HEK293 (cell line): ENCODE data around the gene VAV3.
A peak's percentile ranks its signal among the peaks of the same experiment; 100 is the strongest.

Experiments
- CTCF ChIA-PET: fragments of 350-600 bp; formaldehyde crosslinking; extraction: SDS; loops from one replicate; lab custom pipeline; 2021; ENCODE audit warnings: antibody characterized with exemption; lab: Yijun Ruan, JAX
- POLR2A ChIA-PET: fragments of 300-600 bp; formaldehyde crosslinking; extraction: SDS; loops from one replicate; lab custom pipeline; 2020; ENCODE audit warnings: antibody characterized with exemption, inconsistent platforms; lab: Yijun Ruan, JAX
- H3K27ac ChIP-seq: fragments of 200-500 bp; sonication (Bioruptor generic); 2 replicates; pipeline ENCODE4 v1.5.1; 2014; ENCODE audit warnings: low read depth, low read length, control low read depth, inconsistent platforms; ENCODE audit errors: extremely low read depth
- H3K36me3 ChIP-seq, 2 experiments: fragments of 200-500 bp in 1 of 2; sonication (Bioruptor generic) in 1 of 2; 1 replicate in 1 of 2; 2 replicates in 1 of 2; pipeline ENCODE4 v1.5.1; 2014 to 2017; ENCODE audit warnings: inconsistent platforms in 2 of 2, low read length in 2 of 2; ENCODE audit not compliant: control insufficient read depth in 2 of 2, insufficient read depth in 1 of 2
- H3K4me1 ChIP-seq: fragments of 200-500 bp; sonication (Bioruptor generic); 2 replicates; pipeline ENCODE4 v1.5.1; 2014; ENCODE audit warnings: mild to moderate bottlenecking, low read length, inconsistent platforms; ENCODE audit not compliant: control insufficient read depth, insufficient read depth
- H3K4me3 ChIP-seq: 2 replicates; pipeline ENCODE4 v1.5.1; 2011; ENCODE audit warnings: low read depth, mild to moderate bottlenecking, control low read depth, low read length, moderate library complexity
- H3K9me3 ChIP-seq: fragments of 200-500 bp; sonication (Bioruptor generic); 2 replicates; pipeline ENCODE4 v1.5.1; 2014; ENCODE audit warnings: low read depth, low read length, inconsistent platforms; ENCODE audit not compliant: control insufficient read depth, insufficient read depth
- FEZF1 ChIP-seq: fragments of 450-650 bp; formaldehyde crosslinking; IDR thresholded peaks from 2 replicates; pipeline ENCODE4 v1.5.1; 2016; ENCODE audit warnings: missing biosample characterization, missing genetic modification characterization
- ZIC2 ChIP-seq: fragments of 450-650 bp; formaldehyde crosslinking; IDR thresholded peaks from 2 replicates; pipeline ENCODE4 v1.5.1; 2016; ENCODE audit warnings: missing biosample characterization, missing genetic modification characterization
- ZNF266 ChIP-seq: fragments of 450-650 bp; formaldehyde crosslinking; IDR thresholded peaks from 2 replicates; pipeline ENCODE4 v1.5.1; 2016; ENCODE audit warnings: missing biosample characterization, missing genetic modification characterization, low read depth
- ZNF311 ChIP-seq: fragments of 450-650 bp; formaldehyde crosslinking; IDR thresholded peaks from 2 replicates; pipeline ENCODE4 v1.5.1; 2017; ENCODE audit warnings: missing biosample characterization, missing genetic modification characterization, borderline replicate concordance
- ZNF544 ChIP-seq: fragments of 450-650 bp; formaldehyde crosslinking; IDR thresholded peaks from 2 replicates; pipeline ENCODE4 v1.5.0; 2017; ENCODE audit warnings: missing biosample characterization, missing genetic modification characterization
- ZNF585B ChIP-seq: fragments of 450-650 bp; formaldehyde crosslinking; IDR thresholded peaks from 2 replicates; pipeline ENCODE4 v1.5.1; 2016; ENCODE audit warnings: missing biosample characterization, missing genetic modification characterization
- ZNF621 ChIP-seq: fragments of 450-650 bp; formaldehyde crosslinking; IDR thresholded peaks from 2 replicates; pipeline ENCODE4 v1.5.1; 2017; ENCODE audit warnings: missing biosample characterization, missing genetic modification characterization
- TF ChIP-seq, protein P1 (sequence below): IDR thresholded peaks from 2 replicates; pipeline ENCODE4 v1.6.1; 2011; ENCODE audit warnings: mild to moderate bottlenecking, low read depth, low read length, borderline replicate concordance
- TF ChIP-seq, protein P2 (sequence below): fragments of 450-650 bp; formaldehyde crosslinking; IDR thresholded peaks from 2 replicates; pipeline ENCODE4 v1.5.0; 2017; ENCODE audit warnings: missing biosample characterization, missing genetic modification characterization, borderline replicate concordance
- TF ChIP-seq, protein P3 (sequence below): fragments of 450-650 bp; formaldehyde crosslinking; IDR thresholded peaks from 2 replicates; pipeline ENCODE4; 2016; ENCODE audit warnings: missing biosample characterization, missing genetic modification characterization
- TF ChIP-seq, protein P4 (sequence below): fragments of 450-650 bp; formaldehyde crosslinking; optimal IDR thresholded peaks from 2 replicates; pipeline ENCODE3; 2016; ENCODE audit warnings: missing biosample characterization, mild to moderate bottlenecking, missing genetic modification characterization
- TF ChIP-seq, protein P5 (sequence below): fragments of 450-650 bp; formaldehyde crosslinking; IDR thresholded peaks from 2 replicates; pipeline ENCODE4 v1.5.1; 2016; ENCODE audit warnings: missing biosample characterization, missing genetic modification characterization, borderline replicate concordance

Gene VAV3

DNA sequence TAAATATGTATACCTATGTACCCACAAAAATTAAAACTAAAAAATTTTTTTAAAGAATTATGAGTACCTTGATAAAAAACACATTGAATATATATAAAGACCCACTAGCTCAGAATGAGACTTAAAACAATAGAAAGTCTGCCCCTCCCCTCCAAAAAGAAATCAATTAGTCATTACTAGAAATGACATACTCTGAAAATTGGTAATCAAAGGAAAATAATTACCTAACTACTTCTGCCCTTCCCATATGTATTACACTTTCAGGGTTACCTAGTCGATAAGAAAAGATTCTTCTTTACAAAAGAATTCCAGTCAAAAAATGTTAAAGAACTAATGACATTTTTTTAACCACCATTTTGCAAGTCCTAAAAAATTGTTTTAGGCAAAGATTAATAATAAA, 34.7 kb downstream of the VAV3 start:
- no peaks in the 10 kb centered on the region; the same call in 1 of the 2 replicates for H3K4me1 ChIP-seq
- POLR2A ChIA-PET: no interaction called here

DNA sequence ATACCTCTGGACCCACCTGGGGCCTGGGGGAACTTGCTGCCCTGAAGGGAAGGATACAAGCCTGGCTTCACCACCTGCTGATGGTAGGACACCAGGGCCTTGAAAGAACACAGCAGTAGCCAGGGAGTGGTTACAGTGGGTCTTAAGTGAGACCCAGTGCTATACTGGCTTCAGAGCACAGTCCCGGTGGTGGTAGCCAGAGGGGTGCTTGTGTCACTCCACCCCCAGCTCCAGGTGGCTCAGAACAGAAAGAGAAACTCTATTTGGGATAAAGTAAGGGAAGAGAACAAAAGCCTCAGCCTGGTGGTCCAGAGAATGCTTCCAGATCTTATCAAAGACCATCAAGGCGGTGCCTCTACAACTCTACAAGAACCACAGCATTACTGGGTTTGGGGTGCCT, 37.2 kb downstream of the VAV3 start:
- TF ChIP-seq ZIC2 (tag by site-specific recombination): peak; percentile 75
- TF ChIP-seq, protein P1, sequence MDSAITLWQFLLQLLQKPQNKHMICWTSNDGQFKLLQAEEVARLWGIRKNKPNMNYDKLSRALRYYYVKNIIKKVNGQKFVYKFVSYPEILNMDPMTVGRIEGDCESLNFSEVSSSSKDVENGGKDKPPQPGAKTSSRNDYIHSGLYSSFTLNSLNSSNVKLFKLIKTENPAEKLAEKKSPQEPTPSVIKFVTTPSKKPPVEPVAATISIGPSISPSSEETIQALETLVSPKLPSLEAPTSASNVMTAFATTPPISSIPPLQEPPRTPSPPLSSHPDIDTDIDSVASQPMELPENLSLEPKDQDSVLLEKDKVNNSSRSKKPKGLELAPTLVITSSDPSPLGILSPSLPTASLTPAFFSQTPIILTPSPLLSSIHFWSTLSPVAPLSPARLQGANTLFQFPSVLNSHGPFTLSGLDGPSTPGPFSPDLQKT: no peak

More for the DNA sequence above, 34.7 kb downstream of the VAV3 start:
- Histone ChIP-seq H3K27ac (no peak overlapping the region), H3K36me3 (no peaks in the 10 kb centered on the region), H3K9me3 (no peaks in the 10 kb centered on the region), H3K4me3 (no peak overlapping the region)
- TF ChIP-seq ZNF544 (no peak), FEZF1 (tag by site-specific recombination) (no peak), ZNF585B (tag by site-specific recombination) (no peak), ZNF621 (tag by site-specific recombination) (no peak), ZNF311 (tag by site-specific recombination) (no peak), ZNF266 (no peak)
- TF ChIP-seq, protein P2, sequence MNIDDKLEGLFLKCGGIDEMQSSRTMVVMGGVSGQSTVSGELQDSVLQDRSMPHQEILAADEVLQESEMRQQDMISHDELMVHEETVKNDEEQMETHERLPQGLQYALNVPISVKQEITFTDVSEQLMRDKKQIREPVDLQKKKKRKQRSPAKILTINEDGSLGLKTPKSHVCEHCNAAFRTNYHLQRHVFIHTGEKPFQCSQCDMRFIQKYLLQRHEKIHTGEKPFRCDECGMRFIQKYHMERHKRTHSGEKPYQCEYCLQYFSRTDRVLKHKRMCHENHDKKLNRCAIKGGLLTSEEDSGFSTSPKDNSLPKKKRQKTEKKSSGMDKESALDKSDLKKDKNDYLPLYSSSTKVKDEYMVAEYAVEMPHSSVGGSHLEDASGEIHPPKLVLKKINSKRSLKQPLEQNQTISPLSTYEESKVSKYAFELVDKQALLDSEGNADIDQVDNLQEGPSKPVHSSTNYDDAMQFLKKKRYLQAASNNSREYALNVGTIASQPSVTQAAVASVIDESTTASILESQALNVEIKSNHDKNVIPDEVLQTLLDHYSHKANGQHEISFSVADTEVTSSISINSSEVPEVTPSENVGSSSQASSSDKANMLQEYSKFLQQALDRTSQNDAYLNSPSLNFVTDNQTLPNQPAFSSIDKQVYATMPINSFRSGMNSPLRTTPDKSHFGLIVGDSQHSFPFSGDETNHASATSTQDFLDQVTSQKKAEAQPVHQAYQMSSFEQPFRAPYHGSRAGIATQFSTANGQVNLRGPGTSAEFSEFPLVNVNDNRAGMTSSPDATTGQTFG (tag by site-specific recombination): no peak
- TF ChIP-seq, protein P3, sequence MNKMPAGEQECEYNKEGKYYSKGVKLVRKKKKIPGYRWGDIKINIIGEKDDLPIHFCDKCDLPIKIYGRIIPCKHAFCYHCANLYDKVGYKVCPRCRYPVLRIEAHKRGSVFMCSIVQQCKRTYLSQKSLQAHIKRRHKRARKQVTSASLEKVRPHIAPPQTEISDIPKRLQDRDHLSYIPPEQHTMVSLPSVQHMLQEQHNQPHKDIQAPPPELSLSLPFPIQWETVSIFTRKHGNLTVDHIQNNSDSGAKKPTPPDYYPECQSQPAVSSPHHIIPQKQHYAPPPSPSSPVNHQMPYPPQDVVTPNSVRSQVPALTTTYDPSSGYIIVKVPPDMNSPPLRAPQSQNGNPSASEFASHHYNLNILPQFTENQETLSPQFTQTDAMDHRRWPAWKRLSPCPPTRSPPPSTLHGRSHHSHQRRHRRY (tag by site-specific recombination): no peak
- TF ChIP-seq, protein P4, sequence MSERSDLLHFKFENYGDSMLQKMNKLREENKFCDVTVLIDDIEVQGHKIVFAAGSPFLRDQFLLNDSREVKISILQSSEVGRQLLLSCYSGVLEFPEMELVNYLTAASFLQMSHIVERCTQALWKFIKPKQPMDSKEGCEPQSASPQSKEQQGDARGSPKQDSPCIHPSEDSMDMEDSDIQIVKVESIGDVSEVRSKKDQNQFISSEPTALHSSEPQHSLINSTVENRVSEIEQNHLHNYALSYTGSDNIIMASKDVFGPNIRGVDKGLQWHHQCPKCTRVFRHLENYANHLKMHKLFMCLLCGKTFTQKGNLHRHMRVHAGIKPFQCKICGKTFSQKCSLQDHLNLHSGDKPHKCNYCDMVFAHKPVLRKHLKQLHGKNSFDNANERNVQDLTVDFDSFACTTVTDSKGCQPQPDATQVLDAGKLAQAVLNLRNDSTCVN (tag by site-specific recombination): no peak
- TF ChIP-seq, protein P5, sequence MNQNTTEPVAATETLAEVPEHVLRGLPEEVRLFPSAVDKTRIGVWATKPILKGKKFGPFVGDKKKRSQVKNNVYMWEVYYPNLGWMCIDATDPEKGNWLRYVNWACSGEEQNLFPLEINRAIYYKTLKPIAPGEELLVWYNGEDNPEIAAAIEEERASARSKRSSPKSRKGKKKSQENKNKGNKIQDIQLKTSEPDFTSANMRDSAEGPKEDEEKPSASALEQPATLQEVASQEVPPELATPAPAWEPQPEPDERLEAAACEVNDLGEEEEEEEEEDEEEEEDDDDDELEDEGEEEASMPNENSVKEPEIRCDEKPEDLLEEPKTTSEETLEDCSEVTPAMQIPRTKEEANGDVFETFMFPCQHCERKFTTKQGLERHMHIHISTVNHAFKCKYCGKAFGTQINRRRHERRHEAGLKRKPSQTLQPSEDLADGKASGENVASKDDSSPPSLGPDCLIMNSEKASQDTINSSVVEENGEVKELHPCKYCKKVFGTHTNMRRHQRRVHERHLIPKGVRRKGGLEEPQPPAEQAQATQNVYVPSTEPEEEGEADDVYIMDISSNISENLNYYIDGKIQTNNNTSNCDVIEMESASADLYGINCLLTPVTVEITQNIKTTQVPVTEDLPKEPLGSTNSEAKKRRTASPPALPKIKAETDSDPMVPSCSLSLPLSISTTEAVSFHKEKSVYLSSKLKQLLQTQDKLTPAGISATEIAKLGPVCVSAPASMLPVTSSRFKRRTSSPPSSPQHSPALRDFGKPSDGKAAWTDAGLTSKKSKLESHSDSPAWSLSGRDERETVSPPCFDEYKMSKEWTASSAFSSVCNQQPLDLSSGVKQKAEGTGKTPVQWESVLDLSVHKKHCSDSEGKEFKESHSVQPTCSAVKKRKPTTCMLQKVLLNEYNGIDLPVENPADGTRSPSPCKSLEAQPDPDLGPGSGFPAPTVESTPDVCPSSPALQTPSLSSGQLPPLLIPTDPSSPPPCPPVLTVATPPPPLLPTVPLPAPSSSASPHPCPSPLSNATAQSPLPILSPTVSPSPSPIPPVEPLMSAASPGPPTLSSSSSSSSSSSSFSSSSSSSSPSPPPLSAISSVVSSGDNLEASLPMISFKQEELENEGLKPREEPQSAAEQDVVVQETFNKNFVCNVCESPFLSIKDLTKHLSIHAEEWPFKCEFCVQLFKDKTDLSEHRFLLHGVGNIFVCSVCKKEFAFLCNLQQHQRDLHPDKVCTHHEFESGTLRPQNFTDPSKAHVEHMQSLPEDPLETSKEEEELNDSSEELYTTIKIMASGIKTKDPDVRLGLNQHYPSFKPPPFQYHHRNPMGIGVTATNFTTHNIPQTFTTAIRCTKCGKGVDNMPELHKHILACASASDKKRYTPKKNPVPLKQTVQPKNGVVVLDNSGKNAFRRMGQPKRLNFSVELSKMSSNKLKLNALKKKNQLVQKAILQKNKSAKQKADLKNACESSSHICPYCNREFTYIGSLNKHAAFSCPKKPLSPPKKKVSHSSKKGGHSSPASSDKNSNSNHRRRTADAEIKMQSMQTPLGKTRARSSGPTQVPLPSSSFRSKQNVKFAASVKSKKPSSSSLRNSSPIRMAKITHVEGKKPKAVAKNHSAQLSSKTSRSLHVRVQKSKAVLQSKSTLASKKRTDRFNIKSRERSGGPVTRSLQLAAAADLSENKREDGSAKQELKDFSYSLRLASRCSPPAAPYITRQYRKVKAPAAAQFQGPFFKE: no peak
- CTCF ChIA-PET: interaction anchor here (0.8 kb wide), 1 partner anchor 9 kb away, joined by 3 read pairs; no protein-coding TSS in a partner anchor

More for the DNA sequence above, 37.2 kb downstream of the VAV3 start:
- H3K36me3 ChIP-seq: no peaks in the 10 kb centered on the region
- H3K4me3 ChIP-seq: no peak overlapping the region
- no peaks in the 10 kb centered on the region; the same call in 1 of the 2 replicates for H3K4me1 ChIP-seq
- H3K27ac ChIP-seq: no peak overlapping the region
- H3K9me3 ChIP-seq: no peaks in the 10 kb centered on the region
- POLR2A ChIA-PET: no interaction called here
- CTCF ChIA-PET: no interaction called here
